Caco-2 (cell line): ENCODE data around the gene ZBTB16. TPM values are rescaled to one million over a fixed set of nuclear protein-coding genes. Genes with fewer than 3 reads are reported as not detected.

Experiments used
- BruUV-seq: library from RNA; stranded (reverse); fragments of 400-500 nt; replicated peaks from 2 replicates; lab custom pipeline; 2021; lab: Mats Ljungman, UMichigan
- CTCF ChIA-PET: fragments of 300-600 bp; sonication (Branson Sonifier 250); formaldehyde crosslinking; loops from one replicate; lab custom pipeline; 2022; ENCODE audit warnings: antibody characterized with exemption; lab: Charles Lee
- POLR2A ChIA-PET: fragments of 300-600 bp; sonication (Branson Sonifier 250); formaldehyde crosslinking; loops from one replicate; lab custom pipeline; 2022; ENCODE audit warnings: antibody characterized with exemption; lab: Charles Lee
- DNase-seq, 2 experiments: peaks; one replicate each; pipeline versions ENCODE4 v3.0.0 to v3.0.0-alpha.2; 2020 to 2022
- H3K27me3 ChIP-seq: replicated peaks from 2 replicates; pipeline ENCODE4 v1.6.0; 2011; ENCODE audit warnings: low read length; ENCODE audit not compliant: control insufficient read depth, insufficient read depth
- H3K36me3 ChIP-seq: 2 replicates; pipeline ENCODE4 v1.5.1; 2011; ENCODE audit warnings: low read length; ENCODE audit not compliant: control insufficient read depth, insufficient read depth
- H3K4me1 ChIP-seq: fragments of 250-450 bp; sonication (Bioruptor Pico); 2 replicates; pipeline ENCODE4 v1.5.1; 2020; ENCODE audit warnings: mild to moderate bottlenecking
- H3K4me3 ChIP-seq: 2 replicates; pipeline ENCODE4 v1.5.1; 2011; ENCODE audit warnings: low read depth, mild to moderate bottlenecking, control low read depth, low read length
- H3K9me3 ChIP-seq: fragments of 250-450 bp; sonication (Bioruptor Pico); 2 replicates; pipeline ENCODE4 v1.5.1; 2020; ENCODE audit warnings: mild to moderate bottlenecking, moderate library complexity
- H3K27ac Mint-ChIP-seq: one replicate; pipeline ENCODE4 v1.8.0; 2022; ENCODE audit warnings: mixed read lengths; ENCODE audit not compliant: unreplicated experiment
- H3K27me3 Mint-ChIP-seq: one replicate; pipeline ENCODE4 v1.8.0; 2022; ENCODE audit warnings: mixed read lengths; ENCODE audit not compliant: insufficient read depth, unreplicated experiment
- H3K36me3 Mint-ChIP-seq: one replicate; pipeline ENCODE4 v1.8.0; 2022; ENCODE audit warnings: mild to moderate bottlenecking, mixed read lengths; ENCODE audit not compliant: insufficient read depth, unreplicated experiment
- H3K4me1 Mint-ChIP-seq: one replicate; pipeline ENCODE4 v1.8.0; 2022; ENCODE audit warnings: low read depth, mixed read lengths; ENCODE audit not compliant: unreplicated experiment
- H3K4me3 Mint-ChIP-seq: one replicate; pipeline ENCODE4 v1.8.0; 2022; ENCODE audit warnings: mild to moderate bottlenecking, moderate library complexity, mixed read lengths; ENCODE audit not compliant: unreplicated experiment
- H3K9me3 Mint-ChIP-seq: one replicate; pipeline ENCODE4 v1.8.0; 2022; ENCODE audit warnings: mixed read lengths; ENCODE audit not compliant: unreplicated experiment
- CTCF ChIP-seq, 2 experiments: fragments of 200-600 bp in 1 of 2; IDR thresholded peaks; 1 replicate in 1 of 2; 2 replicates in 1 of 2; pipeline versions ENCODE4 v1.5.1 to v1.8.0; 2011 to 2022; ENCODE audit warnings: antibody characterized with exemption in 1 of 2, control low read depth in 1 of 2, inconsistent platforms in 1 of 2, low read depth in 1 of 2, low read length in 1 of 2, mild to moderate bottlenecking in 1 of 2, moderate library complexity in 1 of 2; ENCODE audit not compliant: insufficient read depth in 1 of 2, severe bottlenecking in 1 of 2, unreplicated experiment in 1 of 2
- intact Hi-C: fragments of 100-400 bp; cut with micrococcal nuclease; formaldehyde crosslinking; loops from one replicate; pipeline ENCODE4 v1.10.0; 2022; ENCODE audit not compliant: unreplicated experiment
- total RNA-seq: library from RNA; stranded (reverse); gene quantifications from 2 replicates; pipeline ENCODE4 v1.2.3, GENCODE V29; 2022

Gene ZBTB16
- total RNA-seq, 1 experiment from 2014 or later = 12.7 TPM

DNA sequence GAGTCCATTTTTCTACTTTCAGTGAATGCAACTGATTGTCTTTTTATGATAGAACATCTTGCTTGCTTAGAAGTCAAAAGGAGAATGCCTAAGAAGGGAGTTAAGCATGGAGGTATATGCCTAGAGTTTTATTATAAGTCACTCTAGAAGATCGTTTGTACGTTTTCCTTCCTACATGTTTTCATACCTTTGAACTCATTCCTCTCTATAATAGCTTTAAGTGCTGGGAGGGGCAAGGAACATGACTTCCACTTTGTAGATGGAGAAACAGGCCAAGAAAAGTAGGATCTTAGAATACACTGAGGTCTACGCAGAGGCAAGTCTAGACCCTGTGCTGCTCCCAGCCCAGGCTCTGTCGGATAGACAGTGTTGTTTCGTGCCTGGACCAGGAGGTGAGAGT is 114.3 kb downstream of the ZBTB16 start:
- no peaks in the 10 kb centered on the region for H3K36me3 Mint-ChIP-seq
- H3K9me3 ChIP-seq = no peaks in the 10 kb centered on the region

DNA sequence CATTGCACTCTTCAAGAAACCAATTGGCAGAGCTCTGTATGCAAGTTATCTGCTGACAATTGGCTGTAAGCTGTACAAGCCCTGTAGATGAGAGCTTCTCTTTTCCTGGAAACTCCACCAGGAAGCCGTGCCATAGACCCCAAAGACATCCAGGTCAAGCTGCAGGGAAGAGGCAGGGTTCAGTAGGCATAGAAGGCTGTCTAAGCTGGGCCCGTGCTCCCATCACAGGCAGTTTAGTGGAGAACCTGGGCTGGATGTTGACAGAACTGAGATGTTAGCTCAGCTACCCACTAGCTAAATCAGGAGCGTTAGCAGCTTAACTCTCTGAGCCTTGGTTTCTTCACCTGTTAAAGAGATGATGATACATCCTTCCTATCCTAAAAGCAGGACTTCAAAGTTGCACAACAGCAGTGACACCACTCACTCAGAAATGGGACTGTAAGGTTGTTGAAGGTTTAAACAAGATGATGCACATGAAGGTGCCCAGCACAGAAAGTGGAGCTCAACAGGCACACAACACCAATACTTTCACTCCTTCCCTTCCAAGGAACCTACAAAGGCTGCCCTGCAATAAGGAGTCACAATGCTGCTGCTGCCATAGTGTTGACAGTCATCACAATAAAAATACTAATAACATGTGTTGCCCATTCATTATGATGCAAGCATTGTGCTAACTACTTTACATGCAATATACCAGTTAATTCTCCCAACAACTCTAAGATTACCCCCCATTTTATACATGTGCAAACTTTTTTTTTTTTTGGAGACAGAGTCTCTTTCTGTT is 115.4 kb downstream of the ZBTB16 start:
- H3K4me3 ChIP-seq = no peak overlapping the region
- ChIA-PET CTCF (no interaction called here), POLR2A (no interaction called here)
- DNase-seq = no peak
- H3K27me3 ChIP-seq = no peaks in the 10 kb centered on the region
- Mint-ChIP-seq H3K36me3 (no peaks in the 10 kb centered on the region), H3K9me3 (no peaks in the 10 kb centered on the region), H3K27ac (no peak overlapping the region), H3K4me3 (no peak overlapping the region), H3K27me3 (no peaks in the 10 kb centered on the region), H3K4me1 (peaks cover 16% of the 10 kb centered on the region)
- no peaks in the 10 kb centered on the region for H3K9me3 ChIP-seq
- H3K4me1 ChIP-seq = peaks cover 28% of the 10 kb centered on the region
- intact Hi-C loops = no loop called here
- TF ChIP-seq CTCF (IDR thresholded peaks at IDR 0.05; ENCODE audit: insufficient read depth in 1 of 2, low read depth in 1 of 2, low read length in 1 of 2, severe bottlenecking in 1 of 2, unreplicated experiment in 1 of 2) = no peak
- no TSS peak for BruUV-seq
- H3K36me3 ChIP-seq = 0 out of 2 replicates have a peak, but pooled peaks cover 2% of the 10 kb centered on the region

More for the DNA sequence above, 114.3 kb downstream of the ZBTB16 start:
- TF ChIP-seq CTCF (IDR thresholded peaks at IDR 0.05; ENCODE audit: insufficient read depth in 1 of 2, low read depth in 1 of 2, low read length in 1 of 2, severe bottlenecking in 1 of 2, unreplicated experiment in 1 of 2) = no peak
- Mint-ChIP-seq H3K27ac (no peak overlapping the region), H3K4me3 (no peak overlapping the region), H3K4me1 (peaks cover 5% of the 10 kb centered on the region), H3K27me3 (no peaks in the 10 kb centered on the region), H3K9me3 (no peaks in the 10 kb centered on the region)
- no peaks in the 10 kb centered on the region for H3K27me3 ChIP-seq
- H3K36me3 ChIP-seq = 0 out of 2 replicates have a peak, but pooled peaks cover 2% of the 10 kb centered on the region
- H3K4me3 ChIP-seq = no peak overlapping the region
- no peak for DNase-seq
- CTCF ChIA-PET = no interaction called here
- no TSS peak for BruUV-seq
- intact Hi-C loops = no loop called here
- peaks cover 17% of the 10 kb centered on the region for H3K4me1 ChIP-seq
- POLR2A ChIA-PET = no interaction called here

GRCh38 chr11:114175706-114176105 is 116.2 kb downstream of the ZBTB16 start:
- no peaks in the 10 kb centered on the region for H3K9me3 ChIP-seq
- Mint-ChIP-seq H3K4me1 (peaks cover 24% of the 10 kb centered on the region), H3K27ac (no peak overlapping the region), H3K36me3 (no peaks in the 10 kb centered on the region), H3K27me3 (no peaks in the 10 kb centered on the region), H3K4me3 (no peak overlapping the region), H3K9me3 (no peaks in the 10 kb centered on the region)
- POLR2A ChIA-PET = no interaction called here
- BruUV-seq = no TSS peak
- H3K27me3 ChIP-seq = no peaks in the 10 kb centered on the region
- H3K4me1 ChIP-seq = peaks cover 31% of the 10 kb centered on the region
- intact Hi-C loops = no loop called here
- no peak for DNase-seq
- H3K36me3 ChIP-seq = 0 out of 2 replicates have a peak, but pooled peaks cover 2% of the 10 kb centered on the region
- no peak for TF ChIP-seq CTCF (IDR thresholded peaks at IDR 0.05; ENCODE audit: insufficient read depth in 1 of 2, low read depth in 1 of 2, low read length in 1 of 2, severe bottlenecking in 1 of 2, unreplicated experiment in 1 of 2)
- CTCF ChIA-PET = interaction anchor here (0.7 kb wide), 1 partner anchor 60 kb away, joined by 3 read pairs; no protein-coding TSS in a partner anchor
- no peak overlapping the region for H3K4me3 ChIP-seq
